Activated CD4-positive, alpha-beta T cell treated with anti-CD3 and anti-CD28 coated beads, Interleukin-2, amount 50 U/mL, for 1 hour (primary cell): ENCODE data around the gene ARHGEF3.

Experiments used
- DNase-seq: peaks from one replicate; pipeline ENCODE4 v3.0.0-alpha.2; 2020

The ARHGEF3 gene

DNA sequence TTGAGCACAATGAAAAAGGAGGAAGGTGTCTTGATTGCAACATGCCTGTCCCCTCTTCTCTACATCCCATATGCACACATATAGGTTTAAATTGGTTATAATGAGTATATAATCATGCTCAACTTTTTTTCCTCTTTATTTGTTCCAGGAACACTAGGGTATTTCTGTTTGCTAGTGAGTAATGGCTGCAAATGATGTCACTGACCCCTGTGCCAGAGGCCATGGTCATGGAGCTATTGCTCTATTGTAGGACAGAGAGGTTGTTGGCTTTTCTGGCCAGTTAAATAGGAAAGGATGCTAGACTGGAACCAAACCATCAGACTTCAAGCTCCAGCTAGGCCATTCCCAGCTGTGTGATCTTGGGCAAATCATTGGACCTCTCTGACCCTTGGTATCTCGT is 9.6 kb downstream of the ARHGEF3 start:
- no peak for DNase-seq

GRCh38 chr3:56790016-56790821 is 11.5 kb downstream of the ARHGEF3 start:
- no peak for DNase-seq

DNA sequence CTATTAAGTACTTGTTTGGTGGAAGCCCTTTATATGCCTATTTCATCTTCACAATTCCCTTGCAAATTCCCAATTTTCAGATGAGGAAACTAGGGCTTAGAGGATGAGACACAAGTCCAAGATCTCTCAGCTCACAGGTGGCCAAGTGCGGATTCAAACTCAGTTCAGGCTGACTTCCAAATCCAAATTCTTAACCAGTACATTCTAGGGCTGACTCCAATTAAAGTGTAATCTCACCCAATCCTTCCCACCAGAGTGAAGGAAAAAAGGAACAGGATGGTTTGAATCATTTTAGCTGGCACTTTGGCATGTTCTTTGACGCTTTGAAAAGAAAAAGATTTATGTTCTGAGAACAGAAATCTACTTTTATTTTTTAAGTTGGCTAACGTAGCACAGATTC is 12.7 kb downstream of the ARHGEF3 start:
- no peak for DNase-seq

- no peak for DNase-seq
Measured at GRCh38 chr3:56788521-56788920, 13.2 kb downstream of the ARHGEF3 start.

- DNase-seq, result peak; percentile 25
Measured at GRCh38 chr3:56787784-56788256, 13.9 kb downstream of the ARHGEF3 start.

- DNase-seq, result no peak
Measured at GRCh38 chr3:56787258-56787775, 14.4 kb downstream of the ARHGEF3 start.

GRCh38 chr3:56785499-56785898 is 16.2 kb downstream of the ARHGEF3 start:
- no peak for DNase-seq

DNA sequence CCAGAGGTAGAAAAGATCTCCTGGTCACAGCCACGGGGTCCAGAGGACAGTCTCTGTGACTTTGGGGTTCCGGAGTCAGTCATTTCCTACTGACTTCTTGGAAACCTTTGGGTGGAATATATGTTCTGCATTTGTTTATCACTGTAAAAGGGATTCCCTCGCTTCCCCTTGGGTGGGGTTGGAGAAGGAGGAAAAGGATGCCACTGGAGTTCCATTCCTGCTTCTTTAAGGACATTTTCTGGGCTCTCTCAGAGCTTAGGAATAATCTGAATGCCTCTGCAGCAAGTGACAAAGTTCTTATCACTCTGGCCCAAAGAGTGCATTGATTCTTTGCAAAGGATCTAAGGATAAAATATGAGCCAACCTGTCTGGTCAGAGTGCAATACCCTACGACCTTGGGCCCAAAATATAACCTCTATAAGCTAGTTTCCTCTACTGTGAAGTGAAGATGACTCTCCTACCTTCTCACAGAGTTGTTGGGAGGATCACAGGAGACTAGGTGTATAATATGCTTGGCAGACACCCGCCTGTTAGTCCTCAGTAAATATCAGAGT is 17.2 kb downstream of the ARHGEF3 start:
- no peak for DNase-seq

DNA sequence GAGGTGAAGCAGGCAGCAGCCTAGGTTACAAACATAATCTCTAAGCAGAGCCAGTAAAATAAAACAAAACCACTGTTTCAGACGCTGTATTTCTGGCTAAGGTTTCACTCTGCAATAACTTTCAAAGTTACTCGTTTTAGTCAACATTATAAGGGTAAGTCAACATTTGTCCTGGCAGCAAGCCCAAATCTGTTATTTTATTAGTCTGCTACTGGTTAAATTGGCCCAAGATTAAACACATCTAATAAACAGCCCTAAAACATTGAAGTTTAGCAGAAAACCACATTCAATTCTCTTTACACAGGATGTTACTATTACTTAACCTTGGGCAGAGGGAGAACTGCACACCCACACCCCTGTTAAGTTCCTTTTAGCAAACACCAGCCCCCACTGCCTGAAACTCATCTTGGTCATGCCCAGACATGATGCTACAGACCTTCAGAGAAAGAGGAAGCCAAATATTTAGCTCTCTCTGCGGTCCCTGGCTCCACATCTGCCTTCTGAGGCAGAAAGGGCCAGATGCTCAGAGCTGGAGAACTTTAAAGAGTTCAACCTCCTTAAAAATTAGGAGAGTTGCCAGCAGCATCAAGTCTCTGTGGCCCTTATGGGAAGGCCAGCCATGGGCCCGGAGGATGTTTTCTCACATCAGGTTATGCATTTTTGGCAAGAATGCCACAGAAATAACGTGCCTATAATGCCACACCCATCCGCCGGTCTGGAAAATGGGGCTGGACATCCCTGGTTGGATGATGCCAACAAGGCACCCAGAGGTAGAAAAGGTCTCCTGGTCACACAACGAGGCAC is 17.9 kb downstream of the ARHGEF3 start:
- DNase-seq, result peak; percentile 56

DNA sequence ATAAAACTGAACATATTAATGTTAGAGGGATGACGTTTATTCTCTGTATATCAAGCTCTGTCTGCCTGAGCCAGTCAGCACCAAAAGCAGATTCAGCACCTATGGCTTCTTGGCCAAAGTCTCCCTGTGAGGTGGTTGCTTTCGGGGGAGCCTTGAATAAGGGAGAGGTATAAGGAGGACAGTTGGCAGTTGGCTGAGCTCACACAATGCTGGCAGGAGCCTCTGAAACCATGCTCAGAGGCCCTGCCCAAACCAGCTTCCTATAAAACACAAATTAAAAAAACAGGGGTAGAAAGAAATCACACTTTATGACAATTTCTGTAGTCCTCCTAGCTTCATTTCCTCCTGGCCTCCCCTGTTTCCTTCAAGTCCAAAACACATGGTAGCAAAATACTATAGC is 18.8 kb downstream of the ARHGEF3 start:
- no peak for DNase-seq

DNA sequence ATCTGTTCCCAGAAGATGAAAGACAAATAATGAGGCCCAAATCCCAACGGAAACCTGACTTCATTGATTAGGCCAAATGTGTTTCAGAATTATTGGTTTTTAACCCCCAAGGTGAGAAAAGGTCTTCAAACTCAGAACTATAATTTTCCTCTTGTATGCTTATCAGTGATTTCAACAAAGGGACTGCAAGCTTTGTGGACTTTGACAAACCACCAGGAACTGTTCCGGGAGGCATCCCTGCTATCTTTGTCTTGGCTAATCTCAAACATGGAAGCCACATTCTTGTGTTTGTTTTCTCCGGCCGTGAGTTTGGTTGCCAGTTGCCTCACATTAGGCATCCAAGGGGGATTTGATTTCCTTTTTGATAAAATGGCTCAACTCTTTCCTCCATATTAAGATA is 19.5 kb downstream of the ARHGEF3 start:
- DNase-seq, result no peak

DNA sequence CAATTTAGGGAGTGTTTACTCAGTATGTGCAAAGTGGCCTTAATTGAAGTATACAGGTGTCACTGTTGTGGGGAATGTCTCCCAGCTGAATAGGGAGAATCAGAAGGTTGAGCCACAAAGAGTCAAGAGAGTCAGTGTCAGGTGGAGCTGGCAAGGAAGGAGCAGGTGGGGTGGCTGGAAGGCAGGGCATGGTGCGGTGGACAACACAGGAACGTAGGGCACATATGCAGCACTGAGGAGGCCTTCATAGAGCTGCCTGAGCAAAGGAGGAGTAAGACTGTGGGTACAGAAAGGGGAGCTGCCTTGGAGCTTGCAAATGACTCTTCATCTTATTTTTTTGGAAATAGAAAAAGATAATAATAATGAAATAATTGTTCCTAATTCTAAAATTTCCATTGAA is 20.0 kb downstream of the ARHGEF3 start:
- no peak for DNase-seq

DNA sequence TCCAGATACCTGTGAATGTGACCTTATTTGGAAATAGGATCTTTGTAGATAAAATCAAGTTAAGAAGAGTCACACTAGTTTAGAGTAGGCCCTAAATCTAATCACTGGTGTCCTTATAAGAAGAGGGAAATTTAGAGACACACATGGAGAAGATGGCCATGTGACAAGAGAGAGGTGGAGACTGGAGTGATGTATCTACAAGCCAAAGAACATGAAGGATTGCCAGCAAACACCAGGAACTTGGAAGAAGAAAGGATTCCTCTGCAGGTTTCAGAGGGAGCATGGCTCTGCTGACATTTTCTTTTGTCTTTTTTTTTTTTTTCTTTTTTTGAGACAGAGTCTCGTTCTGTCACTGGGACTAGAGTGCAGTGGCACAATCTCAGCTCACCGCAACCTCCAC is 20.8 kb downstream of the ARHGEF3 start:
- DNase-seq, result no peak

DNA sequence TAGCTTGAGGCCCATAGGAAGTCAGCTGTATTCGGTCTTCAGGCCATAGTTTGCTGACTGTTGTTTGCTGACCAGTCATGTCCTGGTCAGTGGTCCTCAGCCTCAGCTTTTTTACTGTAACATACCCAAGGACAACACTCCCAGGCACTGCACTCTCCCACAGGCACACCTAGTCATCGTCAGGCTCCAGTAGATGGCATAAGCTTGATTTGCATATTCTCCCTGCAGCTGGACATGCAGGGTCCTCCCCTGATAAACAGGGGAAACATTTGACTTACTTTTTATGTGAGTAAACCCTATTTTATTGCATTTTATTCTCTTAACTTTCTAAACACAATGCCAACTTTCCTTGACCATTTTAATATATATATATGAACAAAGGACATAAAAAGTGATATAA is 22.9 kb downstream of the ARHGEF3 start:
- no peak for DNase-seq

DNA sequence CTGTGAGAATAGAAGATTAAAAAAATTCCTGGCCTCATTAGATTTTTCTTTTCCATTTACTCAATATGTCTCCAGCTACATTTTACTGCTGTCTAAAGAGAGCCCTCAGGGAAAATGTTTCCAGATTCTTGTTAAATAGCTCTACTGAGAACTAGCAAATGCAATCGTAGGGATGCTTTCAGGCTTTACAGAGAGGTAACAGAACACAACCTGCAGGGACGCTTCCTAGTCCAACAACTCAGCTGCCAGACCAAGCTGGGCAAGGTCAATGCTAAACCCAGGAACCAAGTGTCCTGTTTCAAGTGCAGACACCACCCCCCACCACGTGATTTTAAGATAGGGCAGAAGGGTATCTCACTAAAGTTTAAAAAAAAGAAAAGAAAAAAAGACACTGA is 25.2 kb downstream of the ARHGEF3 start:
- DNase-seq, result no peak

DNA sequence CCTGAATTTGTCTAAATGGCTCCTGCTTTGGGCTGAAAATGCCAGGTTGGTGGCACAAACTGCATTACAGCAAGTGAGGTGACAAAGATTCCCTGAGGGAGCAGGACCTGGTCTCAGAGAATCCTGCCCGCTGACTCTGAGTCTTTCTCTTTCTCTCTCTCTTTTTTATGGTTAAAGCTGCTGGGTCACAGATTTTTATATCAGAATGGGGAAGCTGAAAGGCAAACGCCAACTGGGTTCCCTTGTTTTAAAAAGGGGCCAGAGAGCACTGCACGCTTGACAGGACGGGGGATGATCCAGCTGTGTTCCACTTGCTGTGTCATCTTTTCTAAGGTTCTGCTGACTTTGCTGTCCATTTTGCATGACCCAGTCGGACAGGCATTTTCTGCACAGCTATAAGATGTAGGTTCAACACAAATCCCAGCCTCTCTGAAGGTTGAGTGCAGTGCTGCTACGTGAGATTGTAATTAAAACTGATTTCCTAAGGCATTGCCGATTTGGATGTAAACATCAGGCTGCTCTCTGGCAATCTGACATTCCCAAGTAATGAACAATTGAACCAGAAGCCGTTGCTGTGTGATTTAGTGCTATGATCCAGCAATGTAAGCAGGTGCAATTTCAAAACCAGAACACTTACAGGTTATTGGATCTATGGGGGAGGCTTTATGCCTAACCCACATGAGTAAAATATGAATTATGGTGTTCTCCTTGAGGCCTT is 25.8 kb downstream of the ARHGEF3 start:
- no peak for DNase-seq

GRCh38 chr3:56775445-56775837 is 26.3 kb downstream of the ARHGEF3 start:
- no peak for DNase-seq

- no peak for DNase-seq
Measured at GRCh38 chr3:56773986-56774385, 27.8 kb downstream of the ARHGEF3 start.

- no peak for DNase-seq
Measured at GRCh38 chr3:56772952-56773938, 28.5 kb downstream of the ARHGEF3 start.

- no peak for DNase-seq
Measured at GRCh38 chr3:56771376-56771775, 30.4 kb downstream of the ARHGEF3 start.

DNA sequence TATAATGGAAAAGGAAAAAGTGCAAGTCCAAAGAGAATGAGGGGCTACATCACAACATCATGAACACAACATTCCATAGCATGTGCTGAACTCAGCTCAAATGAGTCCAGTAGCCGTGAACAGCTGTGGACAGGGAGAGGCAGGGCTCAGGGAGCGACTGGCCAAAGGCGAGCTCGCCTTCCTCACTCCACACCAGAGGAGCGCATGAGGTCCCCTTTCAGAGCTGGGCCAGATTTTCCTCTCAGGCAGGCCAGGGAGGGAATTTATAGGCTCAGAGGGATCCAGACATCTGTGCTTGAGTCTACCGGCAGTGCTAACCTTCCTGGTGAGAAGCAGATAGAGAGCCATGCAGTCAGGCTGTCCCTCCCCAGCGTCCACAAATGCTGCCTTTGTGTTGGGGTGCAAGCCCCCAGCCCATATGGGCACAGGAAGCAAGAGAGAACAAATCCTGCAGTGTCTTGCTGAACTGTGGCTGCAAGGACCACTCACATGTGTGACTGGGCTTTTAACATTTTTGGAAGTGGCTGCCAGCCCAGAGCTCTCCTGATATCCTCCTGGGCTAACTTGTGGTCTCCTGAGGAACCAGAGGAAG is 32.5 kb downstream of the ARHGEF3 start:
- DNase-seq, result no peak
